Panc1 (cell line): ENCODE results near the gene RASA3. TPM values are rescaled to one million over a fixed set of nuclear protein-coding genes. Genes with fewer than 3 reads are reported as not detected.

Experiments
- ATAC-seq: fragments of 200-7000 bp; cut with Tn5 transposase; 2 replicates; pipeline ENCODE4 v1.9.1; 2020; ENCODE audit warnings: mild to moderate bottlenecking, moderate library complexity
- BruUV-seq: library from RNA; stranded (reverse); fragments of 400-500 nt; replicated peaks from 2 replicates; lab custom pipeline; 2021; lab: Mats Ljungman, UMichigan
- CTCF ChIA-PET: fragments of 300-600 bp; sonication (Branson Sonifier 250); formaldehyde crosslinking; loops from one replicate; lab custom pipeline; 2022; ENCODE audit warnings: antibody characterized with exemption; lab: Charles Lee
- POLR2A ChIA-PET: fragments of 300-600 bp; sonication (Branson Sonifier 250); formaldehyde crosslinking; loops from one replicate; lab custom pipeline; 2022; ENCODE audit warnings: antibody characterized with exemption; lab: Charles Lee
- DNase-seq: peaks from one replicate; pipeline ENCODE4 v3.0.0-alpha.2; 2010; ENCODE audit warnings: low read depth, low spot score
- H3K27ac ChIP-seq: 2 replicates; pipeline ENCODE4 v1.5.1; 2011; ENCODE audit warnings: mild to moderate bottlenecking, low read length, inconsistent platforms
- H3K27me3 ChIP-seq: fragments of 200-500 bp; sonication (Bioruptor generic); 2 replicates; pipeline ENCODE4 v1.6.0; 2014; ENCODE audit warnings: low read length, inconsistent platforms; ENCODE audit not compliant: control insufficient read depth, insufficient read depth
- H3K36me3 ChIP-seq: fragments of 200-500 bp; sonication (Bioruptor generic); 2 replicates; pipeline ENCODE4 v1.5.1; 2014; ENCODE audit warnings: inconsistent platforms, mild to moderate bottlenecking, low read length, moderate library complexity; ENCODE audit not compliant: control insufficient read depth, insufficient read depth
- H3K4me1 ChIP-seq: 2 replicates; pipeline ENCODE4 v1.5.1; 2011; ENCODE audit warnings: inconsistent platforms, mild to moderate bottlenecking, low read length, moderate library complexity; ENCODE audit not compliant: control insufficient read depth, insufficient read depth
- H3K4me3 ChIP-seq, 2 experiments: 2 replicates each; pipeline ENCODE4 v1.5.1; 2011 to 2012; ENCODE audit warnings: low read depth in 2 of 2, low read length in 2 of 2, mild to moderate bottlenecking in 2 of 2, inconsistent platforms in 1 of 2, moderate library complexity in 1 of 2
- H3K9me3 ChIP-seq: fragments of 200-500 bp; sonication (Bioruptor generic); 2 replicates; pipeline ENCODE4 v1.5.1; 2014; ENCODE audit warnings: low read depth, mild to moderate bottlenecking, inconsistent platforms, low read length, moderate library complexity; ENCODE audit not compliant: control insufficient read depth, insufficient read depth
- POLR2AphosphoS5 ChIP-seq: IDR thresholded peaks from 2 replicates; pipeline ENCODE4 v1.6.1; 2012; ENCODE audit warnings: mild to moderate bottlenecking, low read depth, low read length, moderate library complexity
- REST ChIP-seq, 2 experiments: IDR thresholded peaks; 2 replicates each; pipeline ENCODE4 v1.6.1; 2011 to 2012; ENCODE audit warnings: low read depth in 2 of 2, control low read depth in 1 of 2, low read length in 1 of 2, mild to moderate bottlenecking in 1 of 2, moderate library complexity in 1 of 2; ENCODE audit not compliant: insufficient read depth in 1 of 2
- SIN3A ChIP-seq: IDR thresholded peaks from 2 replicates; pipeline ENCODE4 v1.6.1; 2012; ENCODE audit warnings: low read depth, mild to moderate bottlenecking, low read length, moderate library complexity, borderline replicate concordance; ENCODE audit not compliant: insufficient read depth
- TCF7L2 ChIP-seq: IDR thresholded peaks from 2 replicates; pipeline ENCODE4 v1.6.1; 2011; ENCODE audit warnings: mild to moderate bottlenecking, low read depth, low read length, inconsistent platforms
- in situ Hi-C: cut with HindIII; loops from 2 replicates; pipeline ENCODE4 v1.10.0; 2016; ENCODE audit warnings: low sequenced_read_pairs, low pct_unique_long_range_greater_than_20kb
- intact Hi-C: fragments of 100-400 bp; cut with micrococcal nuclease; formaldehyde crosslinking; loops from one replicate; pipeline ENCODE4 v1.10.0; 2022; ENCODE audit not compliant: unreplicated experiment
- total RNA-seq: library from RNA; stranded (reverse); gene quantifications from one replicate; pipeline ENCODE4 v1.2.1, GENCODE V29; 2021; ENCODE audit not compliant: unreplicated experiment
- TF ChIP-seq, protein P1 (sequence below): fragments of 450-650 bp; IDR thresholded peaks from 2 replicates; pipeline ENCODE4 v1.5.1; 2017; ENCODE audit warnings: mild to moderate bottlenecking

Gene RASA3
- total RNA-seq, 1 experiment from 2014 or later: 33.7 TPM

GRCh38 chr13:113973218-113974164 lies 158.9 kb downstream of the RASA3 start, which contains the start of gene C13orf46:
Gene C13orf46 (minus strand): TSS chr13:113974076. CDS start chr13:113973997, 79 bp downstream.
- H3K27me3 ChIP-seq: no peaks in the 10 kb centered on the region
- POLR2A ChIA-PET: no interaction called here
- CTCF ChIA-PET: no interaction called here
- in situ Hi-C loops (no loop called here), intact Hi-C loops (no loop called here)
- BruUV-seq: no TSS peak
- H3K36me3 ChIP-seq: no peaks in the 10 kb centered on the region
- no peak within 1 kb of the TSS for H3K27ac ChIP-seq
- no peaks in the 10 kb centered on the region for H3K9me3 ChIP-seq
- no peak within 1 kb of the TSS for H3K4me3 ChIP-seq
- 0 out of 2 replicates have a peak, but pooled peaks cover 4% of the 10 kb centered on the region for H3K4me1 ChIP-seq
- ATAC-seq (no peak), DNase-seq (no peak)
- TF ChIP-seq TCF7L2: no peak
- TF ChIP-seq, protein P1, sequence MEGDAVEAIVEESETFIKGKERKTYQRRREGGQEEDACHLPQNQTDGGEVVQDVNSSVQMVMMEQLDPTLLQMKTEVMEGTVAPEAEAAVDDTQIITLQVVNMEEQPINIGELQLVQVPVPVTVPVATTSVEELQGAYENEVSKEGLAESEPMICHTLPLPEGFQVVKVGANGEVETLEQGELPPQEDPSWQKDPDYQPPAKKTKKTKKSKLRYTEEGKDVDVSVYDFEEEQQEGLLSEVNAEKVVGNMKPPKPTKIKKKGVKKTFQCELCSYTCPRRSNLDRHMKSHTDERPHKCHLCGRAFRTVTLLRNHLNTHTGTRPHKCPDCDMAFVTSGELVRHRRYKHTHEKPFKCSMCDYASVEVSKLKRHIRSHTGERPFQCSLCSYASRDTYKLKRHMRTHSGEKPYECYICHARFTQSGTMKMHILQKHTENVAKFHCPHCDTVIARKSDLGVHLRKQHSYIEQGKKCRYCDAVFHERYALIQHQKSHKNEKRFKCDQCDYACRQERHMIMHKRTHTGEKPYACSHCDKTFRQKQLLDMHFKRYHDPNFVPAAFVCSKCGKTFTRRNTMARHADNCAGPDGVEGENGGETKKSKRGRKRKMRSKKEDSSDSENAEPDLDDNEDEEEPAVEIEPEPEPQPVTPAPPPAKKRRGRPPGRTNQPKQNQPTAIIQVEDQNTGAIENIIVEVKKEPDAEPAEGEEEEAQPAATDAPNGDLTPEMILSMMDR: no peak
- TF ChIP-seq REST (IDR thresholded peaks at IDR 0.05; ENCODE audit: insufficient read depth in 1 of 2, low read depth in 2 of 2, low read length in 1 of 2): no peak
- no peak for TF ChIP-seq SIN3A
- TF ChIP-seq POLR2AphosphoS5: no peak

DNA sequence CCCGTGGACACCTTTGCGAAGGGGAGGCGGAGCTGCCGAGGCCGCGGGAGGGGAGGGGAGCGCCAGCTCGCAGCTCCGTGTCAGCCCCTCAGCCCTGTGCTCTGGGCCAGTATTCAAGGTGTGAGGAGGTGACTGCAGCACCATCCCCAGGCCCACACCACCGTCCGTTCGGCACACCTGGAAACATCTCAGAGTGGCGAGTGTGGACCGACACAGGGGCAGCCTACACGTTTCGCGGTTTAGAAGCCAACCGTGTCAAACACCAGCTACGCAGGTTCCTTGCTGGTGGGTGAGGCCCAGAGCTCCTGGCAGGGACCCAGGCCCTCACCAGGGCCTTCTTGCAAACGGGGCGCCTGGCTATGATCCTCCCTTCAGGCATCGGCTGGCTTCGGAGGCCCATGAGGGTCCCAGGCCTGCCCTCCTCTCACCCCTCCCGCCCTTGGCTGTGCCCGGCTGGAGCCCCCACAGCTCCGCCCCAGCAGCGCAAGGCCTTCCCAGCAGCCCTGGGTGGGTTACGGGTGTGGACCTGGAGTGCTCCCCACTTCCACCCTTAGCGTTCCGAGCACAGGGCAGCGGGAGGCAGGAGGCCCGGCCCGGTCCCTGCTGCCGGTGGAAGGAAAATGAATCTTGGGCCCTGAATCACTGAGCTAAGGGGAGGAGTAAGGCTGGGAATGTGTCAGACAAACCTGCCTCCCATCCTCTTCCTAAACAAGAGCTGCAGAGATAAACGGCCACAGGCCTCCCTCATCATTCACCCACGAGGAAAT lies 159.8 kb downstream of the RASA3 start:
- DNase-seq: no peak
- Histone ChIP-seq H3K4me3 (no peak overlapping the region), H3K9me3 (no peaks in the 10 kb centered on the region), H3K27ac (no peak overlapping the region), H3K4me1 (0 out of 2 replicates have a peak, but pooled peaks cover 4% of the 10 kb centered on the region), H3K27me3 (no peaks in the 10 kb centered on the region), H3K36me3 (no peaks in the 10 kb centered on the region)
- no peak for ATAC-seq
- TF ChIP-seq, protein P1: no peak
- TF ChIP-seq TCF7L2: no peak
- TF ChIP-seq REST (IDR thresholded peaks at IDR 0.05; ENCODE audit: insufficient read depth in 1 of 2, low read depth in 2 of 2, low read length in 1 of 2): no peak
- no peak for TF ChIP-seq SIN3A
- no peak for TF ChIP-seq POLR2AphosphoS5
- intact Hi-C loops: no loop called here
- CTCF ChIA-PET: no interaction called here
- no TSS peak for BruUV-seq
- in situ Hi-C loops: no loop called here
- POLR2A ChIA-PET: no interaction called here
